K562 (cell line): ENCODE results near the gene TNFSF9. TPM values are rescaled to one million over a fixed set of nuclear protein-coding genes. Genes with fewer than 3 reads are reported as not detected.

Source experiments
- ARID3A ChIP-seq: IDR thresholded peaks from 2 replicates; pipeline ENCODE4 v1.6.1; 2012; ENCODE audit warnings: low read depth, low read length, improper control_type of control experiment, borderline replicate concordance
- CBX8 ChIP-seq: fragments of 200-600 bp; sonication (generic); IDR thresholded peaks from 2 replicates; pipeline ENCODE4 v1.6.1; 2012; ENCODE audit warnings: borderline replicate concordance, mixed run types, low read depth, mild to moderate bottlenecking, moderate library complexity, mixed read lengths, low read length, control low read depth, inconsistent platforms; ENCODE audit not compliant: poor library complexity, severe bottlenecking; ENCODE audit errors: extremely low read depth
- CTBP1 ChIP-seq: fragments of 450-650 bp; IDR thresholded peaks from 2 replicates; pipeline ENCODE4 v1.6.1; 2016; ENCODE audit warnings: borderline replicate concordance
- E2F3 ChIP-seq: fragments of 250-450 bp; sonication (Bioruptor Pico); IDR thresholded peaks from 2 replicates; pipeline ENCODE4 v1.4.0; 2020; ENCODE audit warnings: mild to moderate bottlenecking
- HCFC1 ChIP-seq: IDR thresholded peaks from 2 replicates; pipeline ENCODE4 v1.6.1; 2012; ENCODE audit warnings: low read depth, low read length, improper control_type of control experiment
- KDM2B ChIP-seq: fragments of 250-450 bp; sonication (Bioruptor Pico); IDR thresholded peaks from 2 replicates; pipeline ENCODE4 v1.8.0; 2021; ENCODE audit warnings: mild to moderate bottlenecking, moderate library complexity
- KLF6 ChIP-seq: fragments of 250-450 bp; sonication (Bioruptor Pico); IDR thresholded peaks from 2 replicates; pipeline ENCODE4 v1.4.0; 2020; ENCODE audit warnings: mild to moderate bottlenecking, moderate library complexity, borderline replicate concordance
- MEIS2 ChIP-seq: fragments of 450-650 bp; IDR thresholded peaks from 2 replicates; pipeline ENCODE4 v1.6.1; 2014; ENCODE audit warnings: mild to moderate bottlenecking; ENCODE audit not compliant: partially characterized antibody
- MTF1 ChIP-seq: fragments of 250-450 bp; sonication (Bioruptor Pico); IDR thresholded peaks from 2 replicates; pipeline ENCODE4 v1.9.0; 2021; ENCODE audit warnings: moderate library complexity, mild to moderate bottlenecking, inconsistent platforms, borderline replicate concordance
- NCOA1 ChIP-seq: fragments of 450-650 bp; IDR thresholded peaks from 2 replicates; pipeline ENCODE4 v1.6.1; 2016; ENCODE audit warnings: low read depth
- NEUROD1 ChIP-seq: fragments of 150-350 bp; IDR thresholded peaks from 2 replicates; pipeline ENCODE4 v1.6.1; 2014; ENCODE audit warnings: borderline replicate concordance, low read length, low read depth; ENCODE audit not compliant: partially characterized antibody
- PPARD ChIP-seq: fragments of 250-450 bp; sonication (Bioruptor Pico); IDR thresholded peaks from 2 replicates; pipeline ENCODE4 v1.8.0; 2022; ENCODE audit warnings: inconsistent platforms, mild to moderate bottlenecking, moderate library complexity
- ZNF232 ChIP-seq: sonication (generic); formaldehyde crosslinking; IDR thresholded peaks from 2 replicates; pipeline ENCODE4 v1.8.0; 2022; ENCODE audit warnings: mild to moderate bottlenecking, missing genetic modification reagents
- ZNF347 ChIP-seq: fragments of 450-650 bp; formaldehyde crosslinking; IDR thresholded peaks from 2 replicates; pipeline ENCODE4 v1.4.0; 2020; ENCODE audit warnings: low read depth, mild to moderate bottlenecking, moderate library complexity
- ZNF592 ChIP-seq: fragments of 450-650 bp; IDR thresholded peaks from 2 replicates; pipeline ENCODE4 v1.6.1; 2017; ENCODE audit warnings: antibody characterized with exemption, mild to moderate bottlenecking
- ZNF699 ChIP-seq: fragments of 250-450 bp; sonication (Bioruptor Pico); IDR thresholded peaks from 2 replicates; pipeline ENCODE4 v1.8.0; 2021; ENCODE audit warnings: mild to moderate bottlenecking, moderate library complexity; ENCODE audit not compliant: insufficient replicate concordance
- polyA plus RNA-seq, 8 experiments: library from polyadenylated mRNA; depleted of rRNA in 4 of 8; stranded (reverse) in 5 of 8; unstranded in 3 of 8; fragments of >200 nt; fragmentation: Nextera tagmentation in 2 of 8; fragmentation: Illumina TruSeq in 1 of 8; extraction: Ambion mirVana in 2 of 8; extraction: Trizol in 1 of 8; gene quantifications; 2 replicates each; pipeline versions ENCODE4 v1.2.1 to v1.2.3, GENCODE V29; 2011 to 2014; ENCODE audit warnings: inconsistent platforms in 1 of 8, missing spikeins in 1 of 8
- total RNA-seq, 7 experiments: library from RNA; depleted of rRNA in 6 of 7; stranded (reverse); fragments of >200 nt in 6 of 7; fragmentation: Illumina TruSeq in 2 of 7; extraction: Trizol in 2 of 7; gene quantifications; 2 replicates each; pipeline versions ENCODE4 v1.2.1 to v1.2.3, GENCODE V29; 2011 to 2021; ENCODE audit warnings: low replicate concordance in 1 of 7
- TF ChIP-seq, protein P1 (sequence below): sonication (generic); formaldehyde crosslinking; IDR thresholded peaks from 2 replicates; pipeline ENCODE4 v1.9.0; 2022; ENCODE audit warnings: mild to moderate bottlenecking, missing genetic modification reagents
- TF ChIP-seq, protein P2 (sequence below): fragments of 450-650 bp; conservative IDR thresholded peaks from 2 replicates; pipeline ENCODE4 v1.6.1; 2016; ENCODE audit warnings: missing genetic modification characterization, low read depth, mild to moderate bottlenecking, control low read depth, missing compliant biosample characterization
- TF ChIP-seq, protein P3 (sequence below): fragments of 250-450 bp; sonication (Bioruptor Pico); IDR thresholded peaks from 2 replicates; pipeline ENCODE4 v1.9.0; 2021; ENCODE audit warnings: mild to moderate bottlenecking

Gene TNFSF9
- total and polyA plus RNA-seq, 9 of the 15 experiments (the other 6 are each of a cell fraction or from before 2014, with no cell fraction given), result 1.4 to 17.9 (median 6.5) TPM

DNA sequence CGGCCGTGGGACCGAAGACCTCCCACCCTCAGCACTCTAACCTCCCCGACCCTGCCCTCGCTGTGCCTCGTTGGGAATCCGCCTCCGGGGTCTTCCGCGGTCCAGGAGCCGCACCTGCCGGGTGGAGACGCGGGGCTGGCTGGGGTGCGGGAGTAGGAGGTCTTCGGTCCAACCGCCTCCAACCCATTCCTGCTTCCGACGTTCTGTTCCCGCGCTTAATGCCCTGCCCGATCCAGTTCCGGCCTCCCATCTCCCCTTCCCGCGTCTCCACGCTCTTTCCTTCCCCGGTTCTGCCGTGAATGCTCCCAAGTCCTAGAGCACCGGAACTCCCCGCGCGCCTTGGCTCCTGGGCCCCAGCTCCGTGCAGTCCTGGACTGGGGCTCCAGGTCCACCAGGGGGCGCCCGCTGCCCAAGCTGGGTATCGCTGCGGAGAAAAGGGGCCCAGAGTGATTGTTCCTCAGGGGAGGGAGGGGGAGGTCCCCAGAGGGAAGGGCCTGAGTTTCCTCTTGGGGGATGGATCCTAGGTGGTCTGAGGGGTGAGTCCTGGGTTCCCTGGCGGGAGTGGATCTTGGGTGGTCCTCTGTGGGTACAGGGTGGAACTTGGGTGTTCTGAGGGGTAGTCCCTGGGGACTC, 14.1 kb upstream of the TNFSF9 start (continued):
- no peak for TF ChIP-seq ZNF592
- no peak for TF ChIP-seq KLF6 (CRISPR knock-in tag)
- no peak for TF ChIP-seq ZNF347 (CRISPR knock-in tag)
- peak; percentile 68 for TF ChIP-seq CTBP1
- TF ChIP-seq NEUROD1, result peak; percentile 51
- TF ChIP-seq E2F3 (CRISPR knock-in tag), result no peak
- no peak for TF ChIP-seq MTF1
- no peak for TF ChIP-seq ZNF232 (CRISPR knock-in tag)
- no peak for TF ChIP-seq MEIS2
- peak; percentile 44; the same call in 1 of the 2 replicates for TF ChIP-seq HCFC1
- no peak for TF ChIP-seq ZNF699 (CRISPR knock-in tag)
- TF ChIP-seq, protein P1, sequence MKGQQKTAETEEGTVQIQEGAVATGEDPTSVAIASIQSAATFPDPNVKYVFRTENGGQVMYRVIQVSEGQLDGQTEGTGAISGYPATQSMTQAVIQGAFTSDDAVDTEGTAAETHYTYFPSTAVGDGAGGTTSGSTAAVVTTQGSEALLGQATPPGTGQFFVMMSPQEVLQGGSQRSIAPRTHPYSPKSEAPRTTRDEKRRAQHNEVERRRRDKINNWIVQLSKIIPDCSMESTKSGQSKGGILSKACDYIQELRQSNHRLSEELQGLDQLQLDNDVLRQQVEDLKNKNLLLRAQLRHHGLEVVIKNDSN, result 0 out of 2 replicates have a peak, but pooled peaks have one; percentile 1
- TF ChIP-seq NCOA1, result no peak; the same call in 1 of the 2 replicates
- TF ChIP-seq, protein P2, sequence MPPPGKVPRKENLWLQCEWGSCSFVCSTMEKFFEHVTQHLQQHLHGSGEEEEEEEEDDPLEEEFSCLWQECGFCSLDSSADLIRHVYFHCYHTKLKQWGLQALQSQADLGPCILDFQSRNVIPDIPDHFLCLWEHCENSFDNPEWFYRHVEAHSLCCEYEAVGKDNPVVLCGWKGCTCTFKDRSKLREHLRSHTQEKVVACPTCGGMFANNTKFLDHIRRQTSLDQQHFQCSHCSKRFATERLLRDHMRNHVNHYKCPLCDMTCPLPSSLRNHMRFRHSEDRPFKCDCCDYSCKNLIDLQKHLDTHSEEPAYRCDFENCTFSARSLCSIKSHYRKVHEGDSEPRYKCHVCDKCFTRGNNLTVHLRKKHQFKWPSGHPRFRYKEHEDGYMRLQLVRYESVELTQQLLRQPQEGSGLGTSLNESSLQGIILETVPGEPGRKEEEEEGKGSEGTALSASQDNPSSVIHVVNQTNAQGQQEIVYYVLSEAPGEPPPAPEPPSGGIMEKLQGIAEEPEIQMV, result no peak
- no peak for TF ChIP-seq KDM2B (CRISPR knock-in tag)
- TF ChIP-seq PPARD, result no peak
- TF ChIP-seq, protein P3, sequence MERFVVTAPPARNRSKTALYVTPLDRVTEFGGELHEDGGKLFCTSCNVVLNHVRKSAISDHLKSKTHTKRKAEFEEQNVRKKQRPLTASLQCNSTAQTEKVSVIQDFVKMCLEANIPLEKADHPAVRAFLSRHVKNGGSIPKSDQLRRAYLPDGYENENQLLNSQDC (CRISPR knock-in tag), result no peak
- no peak for TF ChIP-seq CBX8
- TF ChIP-seq ARID3A, result no peak
